H1 (cell line): Measurements from ENCODE around the gene GNGT2. TPM values are rescaled to one million over a fixed set of nuclear protein-coding genes. Genes with fewer than 3 reads are reported as not detected.

ENCODE experiments used
- CTCF ChIA-PET: fragments of 300-600 bp; sonication (Branson Sonifier 250); formaldehyde crosslinking; loops from one replicate; lab custom pipeline; 2021; ENCODE audit not compliant: partially characterized antibody; lab: Charles Lee
- POLR2A ChIA-PET: fragments of 300-600 bp; sonication (Branson Sonifier 250); formaldehyde crosslinking; loops from one replicate; lab custom pipeline; 2021; ENCODE audit warnings: inconsistent platforms; ENCODE audit not compliant: partially characterized antibody; lab: Charles Lee
- DNase-seq, 2 experiments: peaks; one replicate each; pipeline versions ENCODE4 v3.0.0 to v3.0.0-alpha.2; 2010 to 2022; ENCODE audit warnings: low spot score in 2 of 2, low read depth in 1 of 2, mixed read lengths in 1 of 2
- FAIRE-seq: peaks from 2 replicates; lab custom pipeline; 2011; peaks lifted over from hg19 to GRCh38; lab: Jason Lieb, UNC
- H2AFZ ChIP-seq: 2 replicates; pipeline ENCODE4 v1.8.1; 2012; ENCODE audit warnings: low read length, inconsistent platforms
- H2AK5ac ChIP-seq: 2 replicates; pipeline ENCODE4 v1.6.1; 2013; ENCODE audit warnings: low read depth, low read length
- H2BK120ac ChIP-seq: replicated peaks from 2 replicates; pipeline ENCODE3; 2013; ENCODE audit warnings: low read depth, low read length, inconsistent platforms
- H2BK12ac ChIP-seq: 2 replicates; pipeline ENCODE4 v1.6.1; 2013; ENCODE audit warnings: low read depth, low read length
- H2BK15ac ChIP-seq: 2 replicates; pipeline ENCODE4 v1.6.1; 2013; ENCODE audit warnings: low read length
- H2BK20ac ChIP-seq: 2 replicates; pipeline ENCODE4 v1.6.1; 2013; ENCODE audit warnings: low read length
- H2BK5ac ChIP-seq: 2 replicates; pipeline ENCODE4 v1.6.1; 2013; ENCODE audit warnings: low read depth, low read length
- H3K14ac ChIP-seq: 2 replicates; pipeline ENCODE4 v1.6.1; 2013; ENCODE audit warnings: inconsistent platforms; ENCODE audit not compliant: insufficient read length
- H3K18ac ChIP-seq: 2 replicates; pipeline ENCODE4 v1.6.1; 2013; ENCODE audit warnings: low read length; ENCODE audit errors: extremely low read depth
- H3K23ac ChIP-seq: 2 replicates; pipeline ENCODE4 v1.6.1; 2013; ENCODE audit warnings: inconsistent platforms; ENCODE audit not compliant: insufficient read length
- H3K23me2 ChIP-seq: 2 replicates; pipeline ENCODE4 v1.6.1; 2013; ENCODE audit warnings: low read depth, low read length
- H3K27ac ChIP-seq: 2 replicates; pipeline ENCODE4 v1.6.1; 2011; ENCODE audit warnings: low read depth, low read length, inconsistent platforms
- H3K27me3 ChIP-seq, 4 experiments: replicated peaks in 1 of 4; 1 replicate in 1 of 4; 2 replicates in 3 of 4; pipeline versions ENCODE4 v1.6.1 to v1.8.1; 2011 to 2013; ENCODE audit warnings: low read length in 3 of 4, mild to moderate bottlenecking in 3 of 4, inconsistent platforms in 2 of 4, mixed read lengths in 2 of 4, moderate library complexity in 1 of 4; ENCODE audit not compliant: control insufficient read depth in 3 of 4, insufficient read depth in 3 of 4; ENCODE audit errors: extremely low read depth in 1 of 4
- H3K36me3 ChIP-seq, 4 experiments: 2 replicates each; pipeline versions ENCODE4 v1.6.1 to v1.8.1; 2011 to 2013; ENCODE audit warnings: mild to moderate bottlenecking in 4 of 4, low read length in 3 of 4, moderate library complexity in 2 of 4, control low read depth in 1 of 4, inconsistent platforms in 1 of 4; ENCODE audit not compliant: insufficient read depth in 4 of 4, control insufficient read depth in 2 of 4
- H3K4ac ChIP-seq: replicated peaks from 2 replicates; pipeline ENCODE3; 2013; ENCODE audit warnings: low read length, low read depth, mixed read lengths, inconsistent platforms; ENCODE audit not compliant: insufficient read length
- H3K4me1 ChIP-seq, 4 experiments: replicated peaks in 1 of 4; 1 replicate in 1 of 4; 2 replicates in 3 of 4; pipeline versions ENCODE4 v1.6.1 to v1.8.1; 2011 to 2013; ENCODE audit warnings: low read length in 3 of 4, inconsistent platforms in 2 of 4, mixed read lengths in 1 of 4; ENCODE audit not compliant: insufficient read depth in 4 of 4, control insufficient read depth in 3 of 4
- H3K4me2 ChIP-seq, 2 experiments: 2 replicates each; pipeline versions ENCODE4 v1.6.1 to v1.8.1; 2011 to 2013; ENCODE audit warnings: low read depth in 2 of 2, low read length in 2 of 2, control low read depth in 1 of 2, inconsistent platforms in 1 of 2, mild to moderate bottlenecking in 1 of 2; ENCODE audit not compliant: insufficient read depth in 1 of 2
- H3K4me3 ChIP-seq, 4 experiments: fragments of 200-600, 300-600 bp in 1 of 4; sonication (generic), shearing (Covaris generic), sonication (Bioruptor Twin) in 1 of 4; 2 replicates each; pipeline versions ENCODE4 v1.5.1 to v1.8.1; 2011 to 2016; ENCODE audit warnings: low read length in 4 of 4, low read depth in 3 of 4, control low read depth in 2 of 4, inconsistent platforms in 2 of 4, mild to moderate bottlenecking in 2 of 4, mixed read lengths in 1 of 4, moderate library complexity in 1 of 4; ENCODE audit not compliant: insufficient read depth in 2 of 4; ENCODE audit errors: extremely low read depth in 1 of 4
- H3K56ac ChIP-seq: replicated peaks from 2 replicates; pipeline ENCODE3; 2013; ENCODE audit warnings: low read depth, mild to moderate bottlenecking, mixed read lengths, low read length, inconsistent platforms; ENCODE audit not compliant: insufficient read length
- H3K79me1 ChIP-seq: 2 replicates; pipeline ENCODE4 v1.6.1; 2013; ENCODE audit warnings: low read depth, low read length, control low read depth
- H3K79me2 ChIP-seq, 2 experiments: 2 replicates each; pipeline versions ENCODE4 v1.6.1 to v1.8.1; 2012 to 2013; ENCODE audit warnings: low read length in 2 of 2, mild to moderate bottlenecking in 2 of 2, inconsistent platforms in 1 of 2; ENCODE audit not compliant: insufficient read depth in 2 of 2, control insufficient read depth in 1 of 2
- H3K9ac ChIP-seq, 4 experiments: replicated peaks in 1 of 4; 1 replicate in 1 of 4; 2 replicates in 3 of 4; pipeline versions ENCODE4 v1.6.1 to v1.8.1; 2011 to 2013; ENCODE audit warnings: low read depth in 3 of 4, low read length in 3 of 4, control low read depth in 2 of 4, mild to moderate bottlenecking in 2 of 4, moderate library complexity in 2 of 4, inconsistent platforms in 1 of 4; ENCODE audit errors: extremely low read depth in 1 of 4
- H3K9me3 ChIP-seq, 2 experiments: 2 replicates each; pipeline versions ENCODE4 v1.6.1 to v1.8.1; 2012 to 2013; ENCODE audit warnings: mild to moderate bottlenecking in 2 of 2, moderate library complexity in 2 of 2, control low read depth in 1 of 2, inconsistent platforms in 1 of 2, low read depth in 1 of 2, low read length in 1 of 2, mixed read lengths in 1 of 2; ENCODE audit not compliant: insufficient read depth in 2 of 2
- H4K20me1 ChIP-seq, 2 experiments: replicated peaks in 1 of 2; 2 replicates each; pipeline versions ENCODE3 to v1.8.1; 2011 to 2013; ENCODE audit warnings: inconsistent platforms in 2 of 2, low read length in 2 of 2, mild to moderate bottlenecking in 1 of 2; ENCODE audit not compliant: insufficient read depth in 2 of 2, control insufficient read depth in 1 of 2
- H4K5ac ChIP-seq: 2 replicates; pipeline ENCODE4 v1.6.1; 2013; ENCODE audit warnings: low read length, low read depth, mixed read lengths, inconsistent platforms; ENCODE audit not compliant: insufficient read length
- H4K8ac ChIP-seq: 2 replicates; pipeline ENCODE4 v1.8.0; 2013; ENCODE audit warnings: mild to moderate bottlenecking, moderate library complexity, low read length, inconsistent platforms; ENCODE audit not compliant: insufficient read depth; ENCODE audit errors: extremely low read depth
- H4K91ac ChIP-seq: replicated peaks from 2 replicates; pipeline ENCODE3; 2013; ENCODE audit warnings: low read length, mixed read lengths, inconsistent platforms; ENCODE audit not compliant: insufficient read length
- ATF3 ChIP-seq: IDR thresholded peaks from 2 replicates; pipeline ENCODE4 v1.6.1; 2011; ENCODE audit warnings: low read depth, mild to moderate bottlenecking, low read length; ENCODE audit not compliant: insufficient read depth
- BACH1 ChIP-seq: IDR thresholded peaks from 2 replicates; pipeline ENCODE4 v1.6.1; 2012; ENCODE audit warnings: low read length, improper control_type of control experiment
- CREB1 ChIP-seq: IDR thresholded peaks from 2 replicates; pipeline ENCODE4 v1.6.1; 2012; ENCODE audit warnings: inconsistent platforms
- E2F6 ChIP-seq: IDR thresholded peaks from 2 replicates; pipeline ENCODE4 v1.6.1; 2012; ENCODE audit warnings: inconsistent platforms
- JUN ChIP-seq: IDR thresholded peaks from 2 replicates; pipeline ENCODE4 v1.6.1; 2011; ENCODE audit warnings: low read depth, mild to moderate bottlenecking, improper control_type of control experiment, low read length
- JUND ChIP-seq: IDR thresholded peaks from 2 replicates; pipeline ENCODE4 v1.6.1; 2011; ENCODE audit warnings: mild to moderate bottlenecking, improper control_type of control experiment, low read length
- KDM4A ChIP-seq: IDR thresholded peaks from one replicate; pipeline ENCODE4 v1.7.1; 2012; ENCODE audit warnings: low read depth, mild to moderate bottlenecking, moderate library complexity, low read length, inconsistent platforms; ENCODE audit not compliant: severe bottlenecking
- MAFK ChIP-seq: IDR thresholded peaks from 2 replicates; pipeline ENCODE4 v1.6.1; 2012; ENCODE audit warnings: low read depth, mild to moderate bottlenecking, improper control_type of control experiment, low read length
- TAF1 ChIP-seq: IDR thresholded peaks from 2 replicates; pipeline ENCODE4 v1.6.1; 2011; ENCODE audit warnings: mild to moderate bottlenecking, low read depth, low read length
- TCF12 ChIP-seq: IDR thresholded peaks from 2 replicates; pipeline ENCODE4 v1.6.1; 2011; ENCODE audit warnings: low read depth, mild to moderate bottlenecking, low read length
- TEAD4 ChIP-seq: IDR thresholded peaks from 2 replicates; pipeline ENCODE4 v1.6.1; 2012; ENCODE audit warnings: low read depth, low read length, inconsistent platforms, mixed read lengths
- ZNF274 ChIP-seq: IDR thresholded peaks from 2 replicates; pipeline ENCODE4 v1.7.0; 2012; ENCODE audit warnings: low read length, borderline replicate concordance; ENCODE audit errors: extremely low read depth
- WGBS, 2 experiments: shearing (Covaris generic) in 1 of 2; methylation state at CpG; one replicate each; pipeline versions ENCODE4 v1.1.6 to v1.1.7; 2013 to 2015; ENCODE audit warnings: low lambda C conversion rate in 2 of 2, mixed read lengths in 2 of 2, inconsistent platforms in 1 of 2, low coverage in 1 of 2, missing lambda C conversion rate in 1 of 2; ENCODE audit not compliant: insufficient replicate concordance in 2 of 2, insufficient coverage in 1 of 2, insufficient read length in 1 of 2; ENCODE audit errors: extremely low coverage in 1 of 2, missing lambda C conversion rate in 1 of 2; 5-methylcytosine and 5-hydroxymethylcytosine counted together
- polyA plus RNA-seq, 7 experiments: library from polyadenylated mRNA; depleted of rRNA in 3 of 7; stranded (reverse) in 5 of 7; unstranded in 2 of 7; fragments of >200 nt in 5 of 7; fragments of 200-250 nt in 2 of 7; gene quantifications; 1 replicate in 5 of 7; 2 replicates in 1 of 7; 4 replicates in 1 of 7; pipeline versions ENCODE4 v1.2.1 to v1.2.3, GENCODE V29; 2011 to 2013; ENCODE audit warnings: missing spikeins in 2 of 7, mixed read lengths in 2 of 7
- total RNA-seq: library from RNA; stranded (reverse); fragmentation: NEBNext Ultra II Directional; extraction: Animal tissue kit (Norgen Biotek cat#: 25700); gene quantifications from 2 replicates; pipeline ENCODE4 v1.2.1, GENCODE V29; 2021

GNGT2 gene
- total and polyA plus RNA-seq, 2 of the 8 experiments (the other 6 are each of a cell fraction or from before 2014, with no cell fraction given), result 1.3 to 1.4 TPM

- Histone ChIP-seq H3K9ac (no peak overlapping the region), H3K79me1 (no peaks in the 10 kb centered on the region), H2BK20ac (no peak overlapping the region), H3K14ac (no peak overlapping the region), H3K27ac (no peak overlapping the region), H3K79me2 (no peaks in the 10 kb centered on the region), H3K18ac (no peak overlapping the region), H2AK5ac (no peak overlapping the region), H3K4ac (no peak overlapping the region), H4K5ac (no peak overlapping the region), H3K56ac (no peak overlapping the region), H2AFZ (no peak overlapping the region), H4K20me1 (no peaks in the 10 kb centered on the region), H3K4me3 (no peak overlapping the region), H3K4me2 (no peak overlapping the region), H3K36me3 (no peaks in the 10 kb centered on the region), H4K91ac (no peak overlapping the region), H3K4me1 (no peaks in the 10 kb centered on the region), H2BK120ac (no peak overlapping the region), H3K27me3 (no peaks in the 10 kb centered on the region; a peak in 1 of 7 replicates), H3K23me2 (no peaks in the 10 kb centered on the region), H2BK15ac (no peak overlapping the region), H2BK12ac (no peak overlapping the region), H2BK5ac (no peak overlapping the region), H3K9me3 (no peaks in the 10 kb centered on the region), H4K8ac (no peak overlapping the region), H3K23ac (no peak overlapping the region)
- no peak for DNase-seq
- 89% methylated on average over 8 of the region's 8 CpGs; no CpG with 5 or more reads in 1 of the 2 experiments for WGBS, 2 experiments
- CTCF ChIA-PET, result interaction anchor here (7.3 kb wide), 1 partner anchor 25 kb away, joined by 43 read pairs; no protein-coding TSS in a partner anchor
- no peak for FAIRE-seq
- POLR2A ChIA-PET, result interaction anchor here (1.3 to 2.0 kb wide), 2 partner anchors 11 to 23 kb away, joined by 4 to 6 read pairs; no protein-coding TSS in a partner anchor
- TF ChIP-seq BACH1 (no peak), TAF1 (no peak), JUND (no peak), E2F6 (no peak), ZNF274 (no peak), ATF3 (no peak), MAFK (no peak), KDM4A (no peak), TCF12 (no peak), TEAD4 (no peak), CREB1 (no peak), JUN (no peak)
Observed at GRCh38 chr17:49201481-49201927, 8.9 kb downstream of the GNGT2 start.
